ENCODE results near the gene SERPINB7. TPM values are rescaled to one million over a fixed set of nuclear protein-coding genes. Genes with fewer than 3 reads are reported as not detected.

SERPINB7 gene
- total and polyA plus RNA-seq, 10 of the 15 experiments (the other 5 are each of a cell fraction or from before 2014, with no cell fraction given), result not detected

GRCh38 chr18:63850020-63850419 is 74.8 kb downstream of the SERPINB7 start:
- ChIA-PET RAD21 (ENCODE audit: unreplicated experiment) (interaction anchor here (1.0 kb wide), 1 partner anchor 332 kb away, joined by 3 read pairs; no protein-coding TSS in a partner anchor), SMC1A (ENCODE audit: uncharacterized antibody, unreplicated experiment) (interaction anchor here (0.9 to 1.5 kb wide), 2 partner anchors 11 to 26 kb away, joined by 3 to 5 read pairs; no protein-coding TSS in a partner anchor), CTCF (interaction anchor here (1.3 kb wide), 1 partner anchor 332 kb away, joined by 6 read pairs; no protein-coding TSS in a partner anchor), POLR2A (no interaction called here)
- no peak overlapping the region for H3K9ac ChIP-seq (ENCODE audit: control insufficient read depth, insufficient read depth, low read length)
- H3K4me3 ChIP-seq, result no peak overlapping the region
- H2AFZ ChIP-seq (ENCODE audit: control insufficient read depth, low read depth, low read length), result no peak overlapping the region
- peak; percentile 40 to 55 (median 47) for TF ChIP-seq CTCF (IDR thresholded peaks at IDR 0.05 in 2 of 3, conservative IDR thresholded peaks at IDR 0.05 in 1 of 3; ENCODE audit: control insufficient read depth in 2 of 3, extremely low read depth in 1 of 3, insufficient read depth in 1 of 3, low read depth in 3 of 3, low read length in 3 of 3)
- TF ChIP-seq YBX1 (IDR thresholded peaks at IDR 0.05), result no peak
- no peak for TF ChIP-seq ZZZ3 (IDR thresholded peaks at IDR 0.05; ENCODE audit: control insufficient read depth, insufficient read length, low read depth)
- TF ChIP-seq YY1 (IDR thresholded peaks at IDR 0.05; ENCODE audit: low read depth, low read length), result peak; percentile 41; the same call in 1 of the 2 replicates
- no peak for TF ChIP-seq POLR2AphosphoS2 (IDR thresholded peaks at IDR 0.05; ENCODE audit: low read depth, low read length)
- peak; percentile 40; the same call in 1 of the 2 replicates for TF ChIP-seq SMC3 (IDR thresholded peaks at IDR 0.05; ENCODE audit: borderline replicate concordance, low read length)
- 0 out of 2 replicates have a peak, but pooled peaks have one; percentile 19 for TF ChIP-seq RUNX3 (IDR thresholded peaks at IDR 0.05; ENCODE audit: low read length)
- peak; percentile 55 for TF ChIP-seq RAD21 (IDR thresholded peaks at IDR 0.05; ENCODE audit: insufficient read depth, low read depth, low read length)
- peaks cover 0 to 4% of the 10 kb centered on the region in 2 experiments; a peak in 2 of 4 replicates for H3K27me3 ChIP-seq (replicated peaks in 1 of 2; ENCODE audit: control insufficient read depth in 2 of 2, insufficient read depth in 2 of 2, low read length in 1 of 2)
- H3K4me2 ChIP-seq (ENCODE audit: control insufficient read depth, insufficient read depth), result no peak overlapping the region
- H3K36me3 ChIP-seq (ENCODE audit: control insufficient read depth in 2 of 2, insufficient read depth in 2 of 2, low read length in 1 of 2), result no peaks in the 10 kb centered on the region
- in situ Hi-C loops (cut with MboI), result no loop called here
- no peaks in the 10 kb centered on the region for H3K79me2 ChIP-seq (ENCODE audit: control insufficient read depth, insufficient read depth, low read length)
- H4K20me1 ChIP-seq (ENCODE audit: control insufficient read depth, insufficient read depth), result no peaks in the 10 kb centered on the region
- H3K4me1 ChIP-seq (ENCODE audit: control insufficient read depth, insufficient read depth, low read length), result no peaks in the 10 kb centered on the region
- 30% methylated on average over 4 of the region's 4 CpGs for WGBS (ENCODE audit: insufficient coverage, insufficient replicate concordance, low lambda C conversion rate, missing lambda C conversion rate)
- DNase-seq (ENCODE audit: low read depth, low spot score), result no peak
- no peak overlapping the region for H3K27ac ChIP-seq (ENCODE audit: control insufficient read depth, insufficient read depth)
- FAIRE-seq, result no peak
- BruUV-seq (replicated peaks), result no TSS peak
- intact Hi-C loops (cut with micrococcal nuclease; ENCODE audit: unreplicated experiment), result loop anchor here (1.0 kb wide), 1 partner anchor 86 kb away; no protein-coding TSS in a partner anchor
- ATAC-seq, result peak; percentile 93
- no peaks in the 10 kb centered on the region for H3K9me3 ChIP-seq (replicated peaks; ENCODE audit: control insufficient read depth, insufficient read depth, low read length)
